Astrocyte of the cerebellum (primary cell): ENCODE data around the gene CCDC188.

ENCODE experiments used
- DNase-seq: peaks from one replicate; pipeline ENCODE4 v3.0.0-alpha.2; 2011; ENCODE audit warnings: low read depth
- H3K4me3 ChIP-seq: 2 replicates; pipeline ENCODE4 v1.5.1; 2011; ENCODE audit warnings: mild to moderate bottlenecking, low read depth, low read length, moderate library complexity
- in situ Hi-C: cut with HindIII; loops from 2 replicates; pipeline ENCODE4 v1.10.0; 2017; ENCODE audit warnings: low sequenced_read_pairs
- TF ChIP-seq, protein P1 (sequence below): IDR thresholded peaks from 2 replicates; pipeline ENCODE4 v1.5.1; 2012; ENCODE audit warnings: low read length, low read depth, moderate library complexity, mild to moderate bottlenecking; ENCODE audit errors: missing control alignments

CCDC188 gene

DNA sequence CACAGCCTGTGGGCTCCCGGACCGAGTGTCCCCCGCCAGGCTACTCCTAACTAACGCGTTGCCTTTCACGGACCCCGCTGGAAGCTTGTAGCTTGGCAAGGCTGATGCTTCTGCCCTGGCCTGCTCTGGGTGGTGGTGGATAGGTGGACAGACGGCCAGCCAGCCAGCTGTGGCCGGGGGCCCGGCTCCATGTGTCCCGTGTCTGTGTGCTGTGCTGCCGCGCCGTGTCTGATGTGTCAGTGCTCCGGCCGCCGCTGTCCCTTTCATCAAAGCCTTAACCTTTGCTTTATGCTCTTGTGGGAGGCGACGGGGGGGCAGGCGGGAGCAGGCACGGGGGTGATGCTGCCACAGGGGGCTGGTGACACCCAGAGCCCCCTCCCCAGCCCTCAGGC lies 5.0 kb downstream of the CCDC188 start:
- in situ Hi-C loops, result no loop called here
- TF ChIP-seq, protein P1, sequence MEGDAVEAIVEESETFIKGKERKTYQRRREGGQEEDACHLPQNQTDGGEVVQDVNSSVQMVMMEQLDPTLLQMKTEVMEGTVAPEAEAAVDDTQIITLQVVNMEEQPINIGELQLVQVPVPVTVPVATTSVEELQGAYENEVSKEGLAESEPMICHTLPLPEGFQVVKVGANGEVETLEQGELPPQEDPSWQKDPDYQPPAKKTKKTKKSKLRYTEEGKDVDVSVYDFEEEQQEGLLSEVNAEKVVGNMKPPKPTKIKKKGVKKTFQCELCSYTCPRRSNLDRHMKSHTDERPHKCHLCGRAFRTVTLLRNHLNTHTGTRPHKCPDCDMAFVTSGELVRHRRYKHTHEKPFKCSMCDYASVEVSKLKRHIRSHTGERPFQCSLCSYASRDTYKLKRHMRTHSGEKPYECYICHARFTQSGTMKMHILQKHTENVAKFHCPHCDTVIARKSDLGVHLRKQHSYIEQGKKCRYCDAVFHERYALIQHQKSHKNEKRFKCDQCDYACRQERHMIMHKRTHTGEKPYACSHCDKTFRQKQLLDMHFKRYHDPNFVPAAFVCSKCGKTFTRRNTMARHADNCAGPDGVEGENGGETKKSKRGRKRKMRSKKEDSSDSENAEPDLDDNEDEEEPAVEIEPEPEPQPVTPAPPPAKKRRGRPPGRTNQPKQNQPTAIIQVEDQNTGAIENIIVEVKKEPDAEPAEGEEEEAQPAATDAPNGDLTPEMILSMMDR, result no peak
- no peak overlapping the region for H3K4me3 ChIP-seq
- no peak for DNase-seq

DNA sequence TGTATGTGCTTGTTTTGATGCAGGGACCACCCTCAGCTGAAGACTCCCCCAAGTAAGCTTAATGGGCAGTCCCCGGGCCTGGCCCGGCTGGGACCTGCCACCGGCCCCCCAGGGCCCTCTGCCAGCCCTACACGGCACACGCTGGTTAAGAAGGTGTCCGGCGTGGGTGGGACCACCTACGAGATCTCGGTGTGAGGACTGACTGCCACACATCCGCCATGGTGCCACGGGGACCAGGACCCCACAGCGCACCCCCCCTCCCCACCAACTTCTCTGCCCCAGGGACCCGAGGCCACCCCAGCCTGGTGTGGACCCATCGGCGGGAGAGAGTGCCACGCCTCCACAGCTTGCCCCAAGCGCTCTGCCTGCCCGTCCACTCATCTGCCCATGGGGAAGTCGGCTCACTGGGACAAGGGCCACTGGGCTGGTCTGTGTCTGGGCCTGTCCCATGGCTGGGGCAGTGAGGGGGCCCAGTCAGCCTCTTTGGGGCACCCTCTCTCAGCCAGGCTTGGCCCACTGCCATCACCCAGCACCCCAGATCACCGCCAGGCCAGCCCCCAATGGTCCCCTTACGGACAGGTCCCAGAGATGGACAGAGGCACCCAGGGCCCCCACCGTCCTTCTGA lies 5.5 kb downstream of the CCDC188 start:
- DNase-seq, result no peak
- TF ChIP-seq, protein P1, result no peak
- in situ Hi-C loops, result no loop called here
- H3K4me3 ChIP-seq, result no peak overlapping the region

DNA sequence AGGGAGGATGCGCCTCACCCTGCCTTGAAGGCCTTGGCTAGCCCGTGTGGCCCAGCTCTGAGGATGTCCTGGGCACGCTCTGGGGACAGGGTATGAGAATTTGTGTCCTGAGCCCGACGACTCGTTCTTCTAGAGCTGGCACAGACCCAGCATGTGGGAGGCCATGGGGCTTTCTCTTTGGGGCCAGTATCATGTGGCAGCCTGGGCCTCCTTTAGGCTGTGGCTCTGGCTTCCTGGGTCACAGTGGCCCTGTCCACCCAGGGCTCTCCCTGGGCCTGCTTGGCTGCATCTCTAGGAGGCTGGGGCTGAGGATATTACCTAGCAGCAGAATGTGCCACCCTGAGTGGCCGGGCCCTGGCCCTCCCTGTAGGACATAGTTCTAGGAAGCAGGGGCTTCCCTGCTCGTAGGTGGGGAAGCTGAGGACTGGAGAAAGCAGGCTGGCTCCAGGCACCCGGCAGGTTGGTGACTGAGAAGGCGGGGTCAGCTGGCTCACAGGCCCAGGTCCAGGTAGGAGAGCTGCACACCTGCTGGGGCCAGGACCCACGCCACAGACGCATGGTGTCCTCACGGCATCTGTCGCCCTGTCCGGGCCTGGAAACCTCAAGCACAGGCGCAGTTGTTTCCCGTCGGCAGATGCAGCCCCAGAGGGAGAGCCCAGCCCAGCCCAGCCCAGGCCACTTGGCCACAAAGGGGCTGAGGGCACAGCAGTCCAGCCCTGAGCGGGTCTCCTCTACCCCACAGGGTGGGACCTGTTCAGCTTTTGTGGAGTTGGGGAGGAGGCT lies 6.8 kb downstream of the CCDC188 start:
- no peak overlapping the region for H3K4me3 ChIP-seq
- TF ChIP-seq, protein P1, result no peak
- no peak for DNase-seq
- in situ Hi-C loops, result no loop called here

DNA sequence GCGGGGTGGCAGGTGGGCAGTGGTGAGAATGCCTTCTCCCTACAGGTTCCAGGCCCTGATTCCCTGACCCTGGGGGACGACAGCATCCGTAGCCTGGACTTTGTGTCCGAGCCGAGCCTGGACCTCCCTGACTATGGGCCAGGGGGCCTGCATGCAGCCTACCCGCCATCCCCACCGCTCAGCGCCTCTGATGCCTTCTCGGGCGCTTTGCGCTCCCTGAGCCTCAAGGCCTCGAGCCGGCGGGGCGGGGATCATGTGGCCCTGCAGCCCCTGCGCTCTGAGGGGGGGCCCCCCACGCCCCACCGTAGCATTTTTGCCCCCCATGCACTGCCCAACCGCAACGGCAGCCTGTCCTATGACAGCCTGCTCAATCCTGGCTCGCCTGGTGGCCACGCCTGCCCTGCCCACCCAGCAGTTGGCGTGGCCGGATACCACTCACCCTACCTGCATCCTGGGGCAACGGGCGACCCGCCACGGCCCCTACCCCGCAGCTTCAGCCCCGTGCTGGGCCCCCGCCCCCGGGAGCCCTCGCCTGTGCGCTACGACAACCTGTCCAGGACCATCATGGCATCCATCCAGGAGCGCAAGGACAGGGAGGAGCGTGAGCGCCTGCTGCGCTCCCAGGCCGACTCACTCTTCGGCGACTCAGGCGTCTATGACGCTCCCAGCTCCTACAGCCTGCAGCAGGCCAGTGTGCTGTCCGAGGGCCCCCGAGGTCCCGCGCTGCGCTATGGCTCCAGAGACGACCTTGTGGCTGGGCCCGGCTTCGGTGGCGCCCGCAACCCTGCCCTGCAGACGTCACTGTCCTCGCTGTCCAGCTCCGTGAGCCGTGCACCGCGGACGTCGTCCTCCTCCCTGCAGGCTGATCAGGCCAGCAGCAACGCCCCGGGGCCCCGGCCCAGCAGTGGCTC lies 7.9 kb downstream of the CCDC188 start:
- in situ Hi-C loops, result no loop called here
- TF ChIP-seq, protein P1, result no peak
- DNase-seq, result no peak
- no peak overlapping the region for H3K4me3 ChIP-seq

DNA sequence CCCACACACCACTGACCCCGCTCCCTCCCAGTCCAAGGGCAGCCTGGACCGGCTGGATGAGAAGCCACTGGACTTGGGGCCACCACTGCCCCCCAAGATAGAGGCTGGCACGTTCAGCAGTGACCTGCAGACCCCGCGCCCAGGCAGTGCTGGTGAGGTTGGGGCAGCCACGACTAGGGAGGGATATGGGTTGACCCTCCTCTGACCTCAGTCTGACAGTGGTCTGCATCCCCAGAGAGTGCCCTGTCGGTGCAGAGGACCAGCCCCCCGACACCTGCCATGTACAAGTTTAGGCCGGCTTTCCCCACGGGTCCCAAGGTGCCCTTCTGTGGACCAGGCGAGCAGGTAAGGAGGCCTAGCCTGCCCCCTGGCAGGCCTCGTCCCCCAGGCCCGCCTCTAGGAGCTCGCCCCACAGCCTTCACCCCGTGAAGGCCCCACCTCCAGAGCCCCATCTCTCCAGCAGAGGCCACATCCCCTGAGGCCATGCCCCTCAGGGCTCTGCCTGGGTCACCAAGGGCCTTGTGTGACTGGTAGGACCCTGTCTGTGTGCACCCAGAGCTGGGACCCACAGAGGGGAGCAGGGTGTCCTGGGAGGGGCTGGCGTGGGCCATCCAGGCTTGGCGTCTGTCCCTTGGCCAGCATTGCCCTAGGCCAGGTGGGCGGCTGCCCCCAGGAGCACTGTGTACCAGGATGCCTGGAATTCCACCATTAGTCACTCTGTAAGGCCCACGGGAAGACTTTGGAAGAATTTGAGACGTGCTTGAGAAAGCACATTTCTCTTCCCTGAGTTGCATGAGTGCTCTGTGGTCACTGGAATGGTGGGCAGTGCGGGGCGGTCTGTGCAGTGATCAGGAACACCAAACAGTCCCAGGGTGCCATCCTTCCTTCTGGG lies 9.4 kb downstream of the CCDC188 start:
- TF ChIP-seq, protein P1, result no peak
- DNase-seq, result peak; percentile 33
- in situ Hi-C loops, result no loop called here
- no peak overlapping the region for H3K4me3 ChIP-seq

DNA sequence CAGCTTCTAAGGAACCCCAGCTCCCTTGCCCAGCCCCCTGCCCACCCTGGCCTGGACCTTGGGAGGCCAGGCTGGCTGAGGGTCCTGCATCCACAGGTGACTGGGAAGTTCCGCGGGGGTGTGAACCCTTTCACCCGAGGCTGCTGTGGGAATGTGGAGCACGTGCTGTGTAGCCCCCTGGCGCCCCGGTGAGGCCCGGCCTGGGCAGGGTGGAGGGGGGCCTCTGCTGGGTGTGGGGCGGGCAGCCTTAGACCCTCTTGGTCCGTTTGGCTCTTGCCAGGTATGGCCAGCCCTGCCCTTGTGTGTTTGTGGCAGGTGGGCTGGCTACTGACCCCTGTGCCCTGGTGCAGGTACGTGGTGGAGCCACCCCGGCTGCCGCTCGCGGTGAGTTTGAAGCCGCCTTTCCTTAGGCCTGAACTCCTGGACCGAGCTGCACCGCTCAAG lies 10.3 kb downstream of the CCDC188 start:
- DNase-seq, result no peak
- TF ChIP-seq, protein P1, result no peak
- no peak overlapping the region for H3K4me3 ChIP-seq
- in situ Hi-C loops, result no loop called here
